Stomach (tissue), 9 donors: ENCODE results near the gene GADL1. TPM values are rescaled to one million over a fixed set of nuclear protein-coding genes. Genes with fewer than 3 reads are reported as not detected.
A peak's percentile ranks its signal among the peaks of the same experiment; 100 is the strongest.

ENCODE experiments used
- DNase-seq, 2 donors: peaks; one replicate each; pipeline versions ENCODE4 v3.0.0 to v3.0.0-alpha.2; 2013 to 2019
- H3K27ac ChIP-seq, 5 donors: fragments of 200-600 bp in 4 of 5; sonication (generic) in 4 of 5; one replicate each; pipeline ENCODE4 v1.5.1; 2013 to 2019; ENCODE audit warnings: mild to moderate bottlenecking in 1 of 5, moderate library complexity in 1 of 5
- H3K27me3 ChIP-seq, 3 donors: fragments of 200-600 bp; sonication (generic); one replicate each; pipeline ENCODE4 v1.5.1; 2017 to 2019; ENCODE audit warnings: mixed run types in 1 of 3
- H3K36me3 ChIP-seq, 4 donors: fragments of 200-600 bp; sonication (generic); 1 replicate in 3 of 4; 2 replicates in 1 of 4; pipeline ENCODE4 v1.5.1; 2016 to 2019
- H3K4me1 ChIP-seq, 4 donors: fragments of 200-600 bp; sonication (generic); one replicate each; pipeline ENCODE4 v1.5.1; 2016 to 2019
- H3K4me3 ChIP-seq, 4 donors: fragments of 200-600 bp; sonication (generic) in 3 of 4; one replicate each; pipeline ENCODE4 v1.5.1; 2016 to 2019; ENCODE audit warnings: mild to moderate bottlenecking in 1 of 4
- H3K9me3 ChIP-seq, 4 donors: fragments of 200-600 bp; sonication (generic); one replicate each; pipeline ENCODE4 v1.5.1; 2016 to 2019
- EP300 ChIP-seq: sonication (generic); formaldehyde crosslinking; IDR thresholded peaks from one replicate; pipeline ENCODE4 v1.6.1; 2017; ENCODE audit warnings: antibody characterized with exemption
- POLR2A ChIP-seq, 4 donors: fragments of 450-650 bp; IDR thresholded peaks; one replicate each; pipeline ENCODE4 v1.6.1; 2016; ENCODE audit warnings: antibody characterized with exemption in 4 of 4, control low read depth in 2 of 4, mild to moderate bottlenecking in 1 of 4, moderate library complexity in 1 of 4
- POLR2AphosphoS5 ChIP-seq, 3 donors: sonication (generic); formaldehyde crosslinking; IDR thresholded peaks; one replicate each; pipeline ENCODE4 v1.6.1; 2016; ENCODE audit warnings: antibody characterized with exemption in 3 of 3
- WGBS, 5 donors: extraction: QIAGEN DNeasy Blood & Tissue Kit in 3 of 5; methylation state at CpG; one replicate each; pipeline versions ENCODE4 v1.1.5 to v1.1.7; 2013 to 2018; 5-methylcytosine and 5-hydroxymethylcytosine counted together
- intact Hi-C: fragments of 100-400 bp; cut with DNase I; formaldehyde crosslinking; loops from one replicate; pipeline ENCODE4 v1.15.1; 2023; ENCODE audit warnings: low total_unique reads
- polyA plus RNA-seq, 3 donors: library from polyadenylated mRNA; stranded (reverse); fragments of 200-250 nt; gene quantifications; one replicate each; pipeline ENCODE4 v1.2.3, GENCODE V29; 2013
- total RNA-seq, 5 donors: library from RNA; depleted of rRNA; stranded (reverse); fragments of >200 nt; gene quantifications; one replicate each; pipeline versions ENCODE4 v1.1.0 to v1.2.3, GENCODE V29; 2014 to 2016
- TF ChIP-seq, protein P1 (sequence below), 7 experiments: fragments of 450-650 bp in 4 of 7; fragments of 200-600 bp in 3 of 7; sonication (generic) in 3 of 7; IDR thresholded peaks; one replicate each; pipeline ENCODE4 v1.5.1; 2016 to 2019; ENCODE audit warnings: antibody characterized with exemption in 7 of 7, control low read depth in 2 of 7, mild to moderate bottlenecking in 1 of 7
- donor health status: healthy with polysubstance abuse.
- donor health status: Bipolar disorder and iron deficiency.
- donor health status: healthy.

Gene GADL1
- total and polyA plus RNA-seq, 8 donors = 0.03 to 0.73 TPM; not detected in 6

- H3K27me3 ChIP-seq = no peaks in the 10 kb centered on the region
- peak in 1 of 2 donors; percentile 39 for DNase-seq
- intact Hi-C loops = no loop called here
- 58 to 72% (median 65%) methylated on average over 10 of the region's 10 CpGs for WGBS, 5 donors
- H3K4me3 ChIP-seq = no peak overlapping the region
- peaks cover 35 to 88% (median 77%) of the 10 kb centered on the region in 4 donors for H3K36me3 ChIP-seq
- no peaks in the 10 kb centered on the region for H3K9me3 ChIP-seq
- TF ChIP-seq POLR2A (IDR thresholded peaks at IDR 0.05) = no peak
- TF ChIP-seq POLR2AphosphoS5 (IDR thresholded peaks at IDR 0.05) = no peak
- TF ChIP-seq EP300 = no peak
- TF ChIP-seq, protein P1, sequence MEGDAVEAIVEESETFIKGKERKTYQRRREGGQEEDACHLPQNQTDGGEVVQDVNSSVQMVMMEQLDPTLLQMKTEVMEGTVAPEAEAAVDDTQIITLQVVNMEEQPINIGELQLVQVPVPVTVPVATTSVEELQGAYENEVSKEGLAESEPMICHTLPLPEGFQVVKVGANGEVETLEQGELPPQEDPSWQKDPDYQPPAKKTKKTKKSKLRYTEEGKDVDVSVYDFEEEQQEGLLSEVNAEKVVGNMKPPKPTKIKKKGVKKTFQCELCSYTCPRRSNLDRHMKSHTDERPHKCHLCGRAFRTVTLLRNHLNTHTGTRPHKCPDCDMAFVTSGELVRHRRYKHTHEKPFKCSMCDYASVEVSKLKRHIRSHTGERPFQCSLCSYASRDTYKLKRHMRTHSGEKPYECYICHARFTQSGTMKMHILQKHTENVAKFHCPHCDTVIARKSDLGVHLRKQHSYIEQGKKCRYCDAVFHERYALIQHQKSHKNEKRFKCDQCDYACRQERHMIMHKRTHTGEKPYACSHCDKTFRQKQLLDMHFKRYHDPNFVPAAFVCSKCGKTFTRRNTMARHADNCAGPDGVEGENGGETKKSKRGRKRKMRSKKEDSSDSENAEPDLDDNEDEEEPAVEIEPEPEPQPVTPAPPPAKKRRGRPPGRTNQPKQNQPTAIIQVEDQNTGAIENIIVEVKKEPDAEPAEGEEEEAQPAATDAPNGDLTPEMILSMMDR (IDR thresholded peaks at IDR 0.05) = no peak
- H3K27ac ChIP-seq = peak overlapping the region; percentile 14 to 79 (median 65)
- H3K4me1 ChIP-seq = peaks cover 38 to 84% (median 65%) of the 10 kb centered on the region in 4 donors
These were observed 203.1 kb downstream of the GADL1 start for GRCh38 chr3:30691249-30691880.

- Histone ChIP-seq H3K27ac (peak overlapping the region in 3 of 5 donors; percentile 36 to 79 (median 65)), H3K4me3 (no peak overlapping the region), H3K9me3 (no peaks in the 10 kb centered on the region), H3K36me3 (peaks cover 30 to 87% (median 73%) of the 10 kb centered on the region in 4 donors), H3K4me1 (peaks cover 42 to 85% (median 65%) of the 10 kb centered on the region in 4 donors), H3K27me3 (no peaks in the 10 kb centered on the region)
- no peak for DNase-seq
- TF ChIP-seq, protein P1 (IDR thresholded peaks at IDR 0.05) = no peak
- TF ChIP-seq POLR2AphosphoS5 (IDR thresholded peaks at IDR 0.05) (no peak), POLR2A (IDR thresholded peaks at IDR 0.05) (no peak), EP300 (no peak)
- 71 to 96% (median 82%) methylated on average over 2 of the region's 2 CpGs for WGBS, 5 donors
- intact Hi-C loops = no loop called here
These were observed 204.3 kb downstream of the GADL1 start for GRCh38 chr3:30690199-30690598.

GRCh38 chr3:30688776-30689641 is 205.5 kb downstream of the GADL1 start:
- peak in 1 of 3 donors; percentile 61 for TF ChIP-seq POLR2AphosphoS5 (IDR thresholded peaks at IDR 0.05)
- TF ChIP-seq, protein P1 (IDR thresholded peaks at IDR 0.05) = no peak
- peaks cover 42 to 96% (median 71%) of the 10 kb centered on the region in 4 donors for H3K4me1 ChIP-seq
- intact Hi-C loops = no loop called here
- peak; percentile 64 to 77 for DNase-seq
- WGBS, 5 donors = 22 to 30% (median 25%) methylated on average over 10 of the region's 10 CpGs
- no peaks in the 10 kb centered on the region for H3K9me3 ChIP-seq
- H3K27me3 ChIP-seq = no peaks in the 10 kb centered on the region
- H3K27ac ChIP-seq = peak overlapping the region; percentile 47 to 79 (median 65)
- peak overlapping the region in 1 of 4 donors; percentile 1 for H3K4me3 ChIP-seq
- peaks cover 29 to 82% (median 64%) of the 10 kb centered on the region in 4 donors for H3K36me3 ChIP-seq

DNA sequence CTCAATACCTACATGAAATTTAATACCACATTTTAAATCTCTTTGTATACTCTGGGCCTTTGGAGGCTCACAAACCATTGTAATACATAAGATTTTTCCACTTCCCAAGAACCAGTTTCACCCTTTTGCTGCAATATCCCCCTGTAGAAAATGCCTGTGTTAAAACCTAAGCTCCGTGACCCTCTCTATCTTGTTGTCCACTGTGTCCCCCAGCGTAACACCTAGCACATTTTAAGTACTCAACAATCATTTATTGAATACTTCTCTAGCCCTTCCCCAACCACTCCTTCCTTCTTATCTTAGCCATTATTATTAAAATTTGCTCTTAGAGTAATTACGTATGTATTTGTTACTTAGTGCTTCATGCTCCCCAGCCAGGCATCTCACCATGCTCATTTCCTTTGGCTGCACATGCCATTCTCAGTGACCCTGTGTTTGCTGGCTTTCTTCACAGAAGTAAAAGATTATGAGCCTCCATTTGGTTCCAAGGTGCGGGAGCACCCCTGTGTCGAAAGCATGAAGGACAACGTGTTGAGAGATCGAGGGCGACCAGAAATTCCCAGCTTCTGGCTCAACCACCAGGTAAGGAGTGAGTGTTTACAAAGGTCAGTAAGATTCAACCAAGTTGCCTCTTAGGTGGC is 206.4 kb downstream of the GADL1 start:
- TF ChIP-seq EP300 (no peak), POLR2A (IDR thresholded peaks at IDR 0.05) (no peak)
- no peak for DNase-seq
- no peaks in the 10 kb centered on the region for H3K27me3 ChIP-seq
- peak overlapping the region in 4 of 5 donors; percentile 64 to 79 (median 70) for H3K27ac ChIP-seq
- no peaks in the 10 kb centered on the region for H3K9me3 ChIP-seq
- WGBS, 5 donors = 79 to 83% (median 82%) methylated on average over 8 of the region's 8 CpGs
- peaks cover 29 to 81% (median 64%) of the 10 kb centered on the region in 4 donors for H3K36me3 ChIP-seq
- intact Hi-C loops = no loop called here
- H3K4me1 ChIP-seq = peaks cover 49 to 98% (median 74%) of the 10 kb centered on the region in 4 donors
- peak overlapping the region in 1 of 4 donors; percentile 1 for H3K4me3 ChIP-seq
